Stimulated activated CD8-positive, alpha-beta memory T cell treated with anti-CD3 and anti-CD28 coated beads, Interleukin-2, amount 100 ng/mL, for 1 hour (primary cell): Measurements from ENCODE around the gene ASPSCR1.

Experiments
- DNase-seq, 2 donors: peaks; one replicate each; pipeline ENCODE4 v3.0.0-alpha.2; 2020; ENCODE audit warnings: low read depth in 2 of 2

Gene ASPSCR1

GRCh38 chr17:81960130-81960958 is 17.1 kb upstream of the ASPSCR1 start:
- no peak for DNase-seq

- no peak for DNase-seq
These were observed 16.3 kb upstream of the ASPSCR1 start, which contains the start of gene NOTUM for GRCh38 chr17:81961087-81961511. TSS of gene NOTUM (minus strand) at chr17:81961187. CDS start at chr17:81960909, 278 bp downstream.

GRCh38 chr17:81961521-81962498 is 15.6 kb upstream of the ASPSCR1 start:
- no peak for DNase-seq

- no peak for DNase-seq
These were observed 14.7 kb upstream of the ASPSCR1 start for GRCh38 chr17:81962499-81963441.

GRCh38 chr17:81964081-81964849 is 13.2 kb upstream of the ASPSCR1 start:
- no peak for DNase-seq

GRCh38 chr17:81966343-81967243 is 10.8 kb upstream of the ASPSCR1 start:
- DNase-seq = no peak

GRCh38 chr17:81967244-81967532 is 10.2 kb upstream of the ASPSCR1 start:
- DNase-seq = no peak

- peak; percentile 62 to 73 for DNase-seq
These were observed 9.7 kb upstream of the ASPSCR1 start for GRCh38 chr17:81967533-81968395.

GRCh38 chr17:81968396-81968745 is 9.1 kb upstream of the ASPSCR1 start:
- no peak for DNase-seq

GRCh38 chr17:81968850-81969812 is 8.3 kb upstream of the ASPSCR1 start:
- DNase-seq = no peak

- no peak for DNase-seq
These were observed 4.0 kb upstream of the ASPSCR1 start for GRCh38 chr17:81973432-81973831.

GRCh38 chr17:81976332-81977210 is 858 bp upstream of the ASPSCR1 start:
- DNase-seq = no peak

GRCh38 chr17:81978524-81979298 is 1.3 kb downstream of the ASPSCR1 start:
- DNase-seq = no peak

- no peak for DNase-seq
These were observed 2.7 kb downstream of the ASPSCR1 start for GRCh38 chr17:81980122-81980521.

- DNase-seq = no peak
These were observed 3.4 kb downstream of the ASPSCR1 start for GRCh38 chr17:81980707-81981343.
